ENCODE results near the gene TEAD1.

Gene TEAD1

GRCh38 chr11:12853325-12853651 lies 179.1 kb downstream of the TEAD1 start:
- H3K4me3 ChIP-seq (ENCODE audit: low read depth, low read length) = no peak overlapping the region
- in situ Hi-C loops (cut with HindIII; ENCODE audit: low sequenced_read_pairs) = no loop called here
- TF ChIP-seq, protein P1, sequence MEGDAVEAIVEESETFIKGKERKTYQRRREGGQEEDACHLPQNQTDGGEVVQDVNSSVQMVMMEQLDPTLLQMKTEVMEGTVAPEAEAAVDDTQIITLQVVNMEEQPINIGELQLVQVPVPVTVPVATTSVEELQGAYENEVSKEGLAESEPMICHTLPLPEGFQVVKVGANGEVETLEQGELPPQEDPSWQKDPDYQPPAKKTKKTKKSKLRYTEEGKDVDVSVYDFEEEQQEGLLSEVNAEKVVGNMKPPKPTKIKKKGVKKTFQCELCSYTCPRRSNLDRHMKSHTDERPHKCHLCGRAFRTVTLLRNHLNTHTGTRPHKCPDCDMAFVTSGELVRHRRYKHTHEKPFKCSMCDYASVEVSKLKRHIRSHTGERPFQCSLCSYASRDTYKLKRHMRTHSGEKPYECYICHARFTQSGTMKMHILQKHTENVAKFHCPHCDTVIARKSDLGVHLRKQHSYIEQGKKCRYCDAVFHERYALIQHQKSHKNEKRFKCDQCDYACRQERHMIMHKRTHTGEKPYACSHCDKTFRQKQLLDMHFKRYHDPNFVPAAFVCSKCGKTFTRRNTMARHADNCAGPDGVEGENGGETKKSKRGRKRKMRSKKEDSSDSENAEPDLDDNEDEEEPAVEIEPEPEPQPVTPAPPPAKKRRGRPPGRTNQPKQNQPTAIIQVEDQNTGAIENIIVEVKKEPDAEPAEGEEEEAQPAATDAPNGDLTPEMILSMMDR (IDR thresholded peaks at IDR 0.05; ENCODE audit: low read depth, low read length) = no peak
- no peak for DNase-seq (ENCODE audit: low read depth, low spot score)

DNA sequence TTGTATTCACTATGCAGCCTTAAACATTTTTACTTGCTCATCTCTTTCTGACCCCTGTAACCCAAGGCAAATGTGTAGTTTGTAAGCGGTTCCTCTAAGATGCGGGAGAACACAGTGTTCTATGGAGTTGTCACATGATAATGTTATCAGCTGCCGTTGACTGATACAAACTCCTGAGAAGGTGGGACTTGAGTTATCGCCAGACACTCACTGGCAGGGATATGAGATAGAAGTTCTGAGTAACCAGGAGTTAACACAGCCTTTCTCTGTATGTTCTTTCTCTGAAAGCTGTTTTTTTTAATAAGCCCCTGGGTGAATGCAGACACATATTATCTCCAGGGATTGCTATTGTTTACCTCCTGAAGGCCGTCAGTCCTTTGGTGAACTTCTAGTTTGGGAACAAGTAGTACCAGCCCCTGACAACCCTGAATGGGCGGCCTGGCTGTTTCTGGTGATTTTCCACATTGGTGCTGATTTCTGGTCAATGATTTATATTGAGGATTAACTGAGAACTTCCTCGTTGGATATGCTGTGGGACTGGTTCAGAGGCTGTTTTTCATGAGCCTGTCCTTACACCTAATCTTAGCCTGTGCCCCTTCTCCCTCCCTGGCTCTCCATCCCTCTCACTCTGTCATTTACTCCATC lies 179.6 kb downstream of the TEAD1 start:
- in situ Hi-C loops (cut with HindIII; ENCODE audit: low sequenced_read_pairs) = no loop called here
- no peak overlapping the region for H3K4me3 ChIP-seq (ENCODE audit: low read depth, low read length)
- no peak for DNase-seq (ENCODE audit: low read depth, low spot score)
- TF ChIP-seq, protein P1 (IDR thresholded peaks at IDR 0.05; ENCODE audit: low read depth, low read length) = no peak

DNA sequence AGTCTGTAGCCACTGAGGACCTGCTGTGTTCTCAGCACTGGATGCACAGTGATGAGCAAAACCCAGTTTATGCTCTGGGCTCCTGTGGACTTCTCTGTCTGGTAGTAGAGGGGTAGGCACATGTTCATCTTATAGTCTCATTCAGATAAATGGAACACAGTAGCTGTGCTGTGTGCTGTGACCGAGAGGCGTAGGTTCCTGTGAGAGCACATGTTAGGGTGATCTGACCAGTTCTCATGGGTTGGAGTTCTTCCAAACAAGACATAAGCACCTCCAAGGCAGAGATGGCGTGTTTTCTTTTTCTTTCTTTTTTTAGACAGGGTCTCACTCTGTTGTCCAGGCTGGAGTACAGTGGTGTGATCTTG lies 180.1 kb downstream of the TEAD1 start:
- no peak for DNase-seq (ENCODE audit: low read depth, low spot score)
- in situ Hi-C loops (cut with HindIII; ENCODE audit: low sequenced_read_pairs) = no loop called here
- TF ChIP-seq, protein P1 (IDR thresholded peaks at IDR 0.05; ENCODE audit: low read depth, low read length) = no peak
- no peak overlapping the region for H3K4me3 ChIP-seq (ENCODE audit: low read depth, low read length)

- in situ Hi-C loops (cut with HindIII; ENCODE audit: low sequenced_read_pairs) = no loop called here
- no peak overlapping the region for H3K4me3 ChIP-seq (ENCODE audit: low read depth, low read length)
- TF ChIP-seq, protein P1 (IDR thresholded peaks at IDR 0.05; ENCODE audit: low read depth, low read length) = no peak
- DNase-seq (ENCODE audit: low read depth, low spot score) = no peak
Measured at GRCh38 chr11:12854829-12855228, 180.6 kb downstream of the TEAD1 start.

DNA sequence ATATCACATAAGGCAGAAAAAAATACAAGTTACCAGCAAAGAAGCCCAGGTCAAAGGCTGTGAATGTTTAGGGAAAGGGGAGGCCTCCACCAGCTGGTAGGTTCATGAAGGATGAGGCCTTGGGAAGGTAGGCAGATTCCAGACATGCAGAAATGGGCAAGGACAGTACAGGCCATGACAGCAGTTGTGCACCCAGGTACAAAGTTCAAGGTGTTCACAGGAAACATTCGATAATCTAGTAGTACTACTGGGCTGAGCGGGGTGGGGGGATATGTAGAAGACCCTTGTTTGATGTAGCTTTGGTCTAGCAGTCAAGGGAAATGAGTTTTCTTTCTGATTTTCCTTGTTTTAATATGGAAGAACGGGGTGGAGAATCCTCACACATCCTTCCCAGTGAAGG lies 182.1 kb downstream of the TEAD1 start:
- in situ Hi-C loops (cut with HindIII; ENCODE audit: low sequenced_read_pairs) = no loop called here
- no peak overlapping the region for H3K4me3 ChIP-seq (ENCODE audit: low read depth, low read length)
- TF ChIP-seq, protein P1 (IDR thresholded peaks at IDR 0.05; ENCODE audit: low read depth, low read length) = no peak
- DNase-seq (ENCODE audit: low read depth, low spot score) = no peak

GRCh38 chr11:12857572-12857971 lies 183.4 kb downstream of the TEAD1 start:
- H3K4me3 ChIP-seq (ENCODE audit: low read depth, low read length) = no peak overlapping the region
- TF ChIP-seq, protein P1 (IDR thresholded peaks at IDR 0.05; ENCODE audit: low read depth, low read length) = no peak
- DNase-seq (ENCODE audit: low read depth, low spot score) = no peak
- in situ Hi-C loops (cut with HindIII; ENCODE audit: low sequenced_read_pairs) = no loop called here
